ENCODE data around the gene CYBRD1. TPM values are rescaled to one million over a fixed set of nuclear protein-coding genes. Genes with fewer than 3 reads are reported as not detected.

Gene CYBRD1
- total and polyA plus RNA-seq, 10 of the 15 experiments (the other 5 are each of a cell fraction or from before 2014, with no cell fraction given): 10.8 to 51.9 (median 29.6) TPM

DNA sequence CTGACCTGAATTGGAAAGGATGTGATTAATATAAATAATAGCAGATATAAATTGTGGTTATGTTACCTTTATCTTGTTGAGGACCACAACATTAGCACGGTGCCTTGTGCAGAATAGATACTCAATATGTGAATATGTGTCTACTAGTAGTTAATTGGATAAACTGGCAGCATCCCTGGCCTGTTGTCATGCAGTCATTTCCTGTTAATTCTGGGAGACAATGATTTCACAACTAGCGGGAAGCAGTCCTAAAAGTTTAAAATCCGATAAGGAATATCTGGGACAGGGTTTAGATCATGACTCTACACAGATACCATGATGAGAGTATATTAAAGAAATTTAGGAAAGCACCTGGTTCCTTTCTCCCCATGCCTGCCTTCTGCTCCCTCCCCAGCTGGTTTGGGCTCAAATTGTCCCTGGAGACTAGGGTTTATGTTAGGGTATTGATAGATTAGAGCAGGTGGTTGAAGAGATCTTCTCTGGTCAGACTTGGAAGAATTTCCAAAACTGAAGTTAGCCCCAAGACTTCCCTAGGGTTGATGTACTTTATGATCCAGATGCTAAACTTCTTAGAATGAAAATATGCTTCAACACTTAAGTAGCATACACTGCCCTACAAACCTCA is 32.8 kb downstream of the CYBRD1 start (continued):
- TF ChIP-seq, protein P1, sequence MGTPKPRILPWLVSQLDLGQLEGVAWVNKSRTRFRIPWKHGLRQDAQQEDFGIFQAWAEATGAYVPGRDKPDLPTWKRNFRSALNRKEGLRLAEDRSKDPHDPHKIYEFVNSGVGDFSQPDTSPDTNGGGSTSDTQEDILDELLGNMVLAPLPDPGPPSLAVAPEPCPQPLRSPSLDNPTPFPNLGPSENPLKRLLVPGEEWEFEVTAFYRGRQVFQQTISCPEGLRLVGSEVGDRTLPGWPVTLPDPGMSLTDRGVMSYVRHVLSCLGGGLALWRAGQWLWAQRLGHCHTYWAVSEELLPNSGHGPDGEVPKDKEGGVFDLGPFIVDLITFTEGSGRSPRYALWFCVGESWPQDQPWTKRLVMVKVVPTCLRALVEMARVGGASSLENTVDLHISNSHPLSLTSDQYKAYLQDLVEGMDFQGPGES (IDR thresholded peaks at IDR 0.05): no peak
- TF ChIP-seq, protein P2, sequence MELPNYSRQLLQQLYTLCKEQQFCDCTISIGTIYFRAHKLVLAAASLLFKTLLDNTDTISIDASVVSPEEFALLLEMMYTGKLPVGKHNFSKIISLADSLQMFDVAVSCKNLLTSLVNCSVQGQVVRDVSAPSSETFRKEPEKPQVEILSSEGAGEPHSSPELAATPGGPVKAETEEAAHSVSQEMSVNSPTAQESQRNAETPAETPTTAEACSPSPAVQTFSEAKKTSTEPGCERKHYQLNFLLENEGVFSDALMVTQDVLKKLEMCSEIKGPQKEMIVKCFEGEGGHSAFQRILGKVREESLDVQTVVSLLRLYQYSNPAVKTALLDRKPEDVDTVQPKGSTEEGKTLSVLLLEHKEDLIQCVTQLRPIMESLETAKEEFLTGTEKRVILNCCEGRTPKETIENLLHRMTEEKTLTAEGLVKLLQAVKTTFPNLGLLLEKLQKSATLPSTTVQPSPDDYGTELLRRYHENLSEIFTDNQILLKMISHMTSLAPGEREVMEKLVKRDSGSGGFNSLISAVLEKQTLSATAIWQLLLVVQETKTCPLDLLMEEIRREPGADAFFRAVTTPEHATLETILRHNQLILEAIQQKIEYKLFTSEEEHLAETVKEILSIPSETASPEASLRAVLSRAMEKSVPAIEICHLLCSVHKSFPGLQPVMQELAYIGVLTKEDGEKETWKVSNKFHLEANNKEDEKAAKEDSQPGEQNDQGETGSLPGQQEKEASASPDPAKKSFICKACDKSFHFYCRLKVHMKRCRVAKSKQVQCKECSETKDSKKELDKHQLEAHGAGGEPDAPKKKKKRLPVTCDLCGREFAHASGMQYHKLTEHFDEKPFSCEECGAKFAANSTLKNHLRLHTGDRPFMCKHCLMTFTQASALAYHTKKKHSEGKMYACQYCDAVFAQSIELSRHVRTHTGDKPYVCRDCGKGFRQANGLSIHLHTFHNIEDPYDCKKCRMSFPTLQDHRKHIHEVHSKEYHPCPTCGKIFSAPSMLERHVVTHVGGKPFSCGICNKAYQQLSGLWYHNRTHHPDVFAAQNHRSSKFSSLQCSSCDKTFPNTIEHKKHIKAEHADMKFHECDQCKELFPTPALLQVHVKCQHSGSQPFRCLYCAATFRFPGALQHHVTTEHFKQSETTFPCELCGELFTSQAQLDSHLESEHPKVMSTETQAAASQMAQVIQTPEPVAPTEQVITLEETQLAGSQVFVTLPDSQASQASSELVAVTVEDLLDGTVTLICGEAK (IDR thresholded peaks at IDR 0.05; ENCODE audit: borderline replicate concordance): no peak
- TF ChIP-seq RUNX3 (IDR thresholded peaks at IDR 0.05; ENCODE audit: low read length): no peak
- TF ChIP-seq POLR2AphosphoS5 (IDR thresholded peaks at IDR 0.05; ENCODE audit: low read length): no peak
- TF ChIP-seq, protein P3, sequence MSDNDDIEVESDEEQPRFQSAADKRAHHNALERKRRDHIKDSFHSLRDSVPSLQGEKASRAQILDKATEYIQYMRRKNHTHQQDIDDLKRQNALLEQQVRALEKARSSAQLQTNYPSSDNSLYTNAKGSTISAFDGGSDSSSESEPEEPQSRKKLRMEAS (IDR thresholded peaks at IDR 0.05; ENCODE audit: low read depth, low read length): no peak

DNA sequence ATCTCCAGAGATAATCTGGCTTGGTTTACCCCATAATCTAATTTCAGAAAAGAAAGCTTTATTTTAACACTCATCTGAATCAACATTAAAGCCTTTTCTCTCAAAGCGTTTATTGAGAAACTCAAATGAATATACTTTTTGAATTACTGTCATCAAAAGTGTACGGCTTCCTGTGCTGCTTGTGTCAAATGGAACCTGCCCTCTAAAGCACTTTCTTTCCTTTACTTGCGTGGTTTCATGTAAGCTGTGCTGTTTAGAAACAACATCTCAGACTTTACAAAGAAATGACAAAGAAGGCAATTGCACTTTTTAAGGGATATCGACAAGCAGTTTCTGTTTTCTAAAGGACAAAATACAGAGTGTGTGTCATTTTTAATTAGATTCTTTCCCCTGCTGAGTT is 35.1 kb downstream of the CYBRD1 start:
- Histone ChIP-seq H3K9me3 (replicated peaks; ENCODE audit: control insufficient read depth, insufficient read depth, low read length) (no peaks in the 10 kb centered on the region), H3K79me2 (ENCODE audit: control insufficient read depth, insufficient read depth, low read length) (no peaks in the 10 kb centered on the region), H4K20me1 (ENCODE audit: control insufficient read depth, insufficient read depth) (no peaks in the 10 kb centered on the region), H3K4me2 (ENCODE audit: control insufficient read depth, insufficient read depth) (no peak overlapping the region), H3K36me3 (ENCODE audit: control insufficient read depth in 2 of 2, insufficient read depth in 2 of 2, low read length in 1 of 2) (peaks cover 0 to 7% of the 10 kb centered on the region in 2 experiments; a peak in 1 of 4 replicates), H3K27ac (ENCODE audit: control insufficient read depth, insufficient read depth) (no peak overlapping the region), H3K4me1 (ENCODE audit: control insufficient read depth, insufficient read depth, low read length) (peaks cover 7% of the 10 kb centered on the region; the same call in 1 of the 2 replicates), H3K4me3 (no peak overlapping the region), H3K27me3 (replicated peaks in 1 of 2; ENCODE audit: control insufficient read depth in 2 of 2, insufficient read depth in 2 of 2, low read length in 1 of 2) (no peaks in the 10 kb centered on the region), H3K9ac (ENCODE audit: control insufficient read depth, insufficient read depth, low read length) (no peak overlapping the region), H2AFZ (ENCODE audit: control insufficient read depth, low read depth, low read length) (no peak overlapping the region; the same call in none of the 2 replicates)
- ATAC-seq (peak; percentile 66), FAIRE-seq (no peak), DNase-seq (ENCODE audit: low read depth, low spot score) (no peak)
- ChIA-PET RAD21 (ENCODE audit: unreplicated experiment) (interaction anchor here (0.8 kb wide), 1 partner anchor 17 kb away, joined by 3 read pairs; no protein-coding TSS in a partner anchor), POLR2A (no interaction called here), CTCF (interaction anchor here (0.6 to 4.3 kb wide), 6 partner anchors 9 to 964 kb away, joined by 3 to 23 read pairs (median 3); partner anchors contain the start of gene CYBRD1), SMC1A (ENCODE audit: uncharacterized antibody, unreplicated experiment) (interaction anchor here (1.1 to 1.4 kb wide), 5 partner anchors 10 to 222 kb away, joined by 3 read pairs; no protein-coding TSS in a partner anchor)
- BruUV-seq (replicated peaks): no TSS peak
- WGBS (ENCODE audit: insufficient coverage, insufficient replicate concordance, low lambda C conversion rate, missing lambda C conversion rate): 17% methylated on average over 4 of the region's 4 CpGs
- intact Hi-C loops (cut with micrococcal nuclease; ENCODE audit: unreplicated experiment) (no loop called here), in situ Hi-C loops (cut with MboI) (no loop called here)
- TF ChIP-seq RBBP5 (conservative IDR thresholded peaks at IDR 0.05) (no peak), NBN (IDR thresholded peaks at IDR 0.05) (no peak), RCOR1 (conservative IDR thresholded peaks at IDR 0.05; ENCODE audit: low read depth, low read length) (no peak), ZNF384 (IDR thresholded peaks at IDR 0.05; ENCODE audit: borderline replicate concordance, low read depth, low read length) (no peak)
- TF ChIP-seq, protein P4, sequence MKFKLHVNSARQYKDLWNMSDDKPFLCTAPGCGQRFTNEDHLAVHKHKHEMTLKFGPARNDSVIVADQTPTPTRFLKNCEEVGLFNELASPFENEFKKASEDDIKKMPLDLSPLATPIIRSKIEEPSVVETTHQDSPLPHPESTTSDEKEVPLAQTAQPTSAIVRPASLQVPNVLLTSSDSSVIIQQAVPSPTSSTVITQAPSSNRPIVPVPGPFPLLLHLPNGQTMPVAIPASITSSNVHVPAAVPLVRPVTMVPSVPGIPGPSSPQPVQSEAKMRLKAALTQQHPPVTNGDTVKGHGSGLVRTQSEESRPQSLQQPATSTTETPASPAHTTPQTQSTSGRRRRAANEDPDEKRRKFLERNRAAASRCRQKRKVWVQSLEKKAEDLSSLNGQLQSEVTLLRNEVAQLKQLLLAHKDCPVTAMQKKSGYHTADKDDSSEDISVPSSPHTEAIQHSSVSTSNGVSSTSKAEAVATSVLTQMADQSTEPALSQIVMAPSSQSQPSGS (IDR thresholded peaks at IDR 0.05; ENCODE audit: low read length): no peak
- TF ChIP-seq, protein P5, sequence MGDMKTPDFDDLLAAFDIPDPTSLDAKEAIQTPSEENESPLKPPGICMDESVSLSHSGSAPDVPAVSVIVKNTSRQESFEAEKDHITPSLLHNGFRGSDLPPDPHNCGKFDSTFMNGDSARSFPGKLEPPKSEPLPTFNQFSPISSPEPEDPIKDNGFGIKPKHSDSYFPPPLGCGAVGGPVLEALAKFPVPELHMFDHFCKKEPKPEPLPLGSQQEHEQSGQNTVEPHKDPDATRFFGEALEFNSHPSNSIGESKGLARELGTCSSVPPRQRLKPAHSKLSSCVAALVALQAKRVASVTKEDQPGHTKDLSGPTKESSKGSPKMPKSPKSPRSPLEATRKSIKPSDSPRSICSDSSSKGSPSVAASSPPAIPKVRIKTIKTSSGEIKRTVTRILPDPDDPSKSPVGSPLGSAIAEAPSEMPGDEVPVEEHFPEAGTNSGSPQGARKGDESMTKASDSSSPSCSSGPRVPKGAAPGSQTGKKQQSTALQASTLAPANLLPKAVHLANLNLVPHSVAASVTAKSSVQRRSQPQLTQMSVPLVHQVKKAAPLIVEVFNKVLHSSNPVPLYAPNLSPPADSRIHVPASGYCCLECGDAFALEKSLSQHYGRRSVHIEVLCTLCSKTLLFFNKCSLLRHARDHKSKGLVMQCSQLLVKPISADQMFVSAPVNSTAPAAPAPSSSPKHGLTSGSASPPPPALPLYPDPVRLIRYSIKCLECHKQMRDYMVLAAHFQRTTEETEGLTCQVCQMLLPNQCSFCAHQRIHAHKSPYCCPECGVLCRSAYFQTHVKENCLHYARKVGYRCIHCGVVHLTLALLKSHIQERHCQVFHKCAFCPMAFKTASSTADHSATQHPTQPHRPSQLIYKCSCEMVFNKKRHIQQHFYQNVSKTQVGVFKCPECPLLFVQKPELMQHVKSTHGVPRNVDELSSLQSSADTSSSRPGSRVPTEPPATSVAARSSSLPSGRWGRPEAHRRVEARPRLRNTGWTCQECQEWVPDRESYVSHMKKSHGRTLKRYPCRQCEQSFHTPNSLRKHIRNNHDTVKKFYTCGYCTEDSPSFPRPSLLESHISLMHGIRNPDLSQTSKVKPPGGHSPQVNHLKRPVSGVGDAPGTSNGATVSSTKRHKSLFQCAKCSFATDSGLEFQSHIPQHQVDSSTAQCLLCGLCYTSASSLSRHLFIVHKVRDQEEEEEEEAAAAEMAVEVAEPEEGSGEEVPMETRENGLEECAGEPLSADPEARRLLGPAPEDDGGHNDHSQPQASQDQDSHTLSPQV (IDR thresholded peaks at IDR 0.05): no peak
